Adipose tissue (tissue), 3 donors: ENCODE measurements around the gene KRTAP4-2. TPM values are rescaled to one million over a fixed set of nuclear protein-coding genes. Genes with fewer than 3 reads are reported as not detected.
"Not testable (repeated sequence)": the region's sequence is repeated elsewhere in the genome, so short reads cannot be mapped to it uniquely, and the experiment has no call there.

Source experiments
- H3K27ac ChIP-seq: one replicate; pipeline ENCODE4 v1.5.1; 2013; ENCODE audit warnings: low read depth, low read length
- WGBS, 3 donors: extraction: QIAGEN DNeasy Blood & Tissue Kit; methylation state at CpG; one replicate each; pipeline ENCODE4 v1.1.7; 2013; 5-methylcytosine and 5-hydroxymethylcytosine counted together
- polyA plus RNA-seq, 3 donors: library from polyadenylated mRNA; stranded (reverse); fragments of 200-250 nt; gene quantifications; one replicate each; pipeline ENCODE4 v1.2.3, GENCODE V29; 2013
- donor health status: healthy with polysubstance abuse.
- donor health status: Bipolar disorder and iron deficiency.
- donor health status: healthy.

The KRTAP4-2 gene
- polyA plus RNA-seq, 3 donors: not detected

GRCh38 chr17:41171886-41172285, 6.1 kb downstream of the KRTAP4-2 start:
- WGBS, 3 donors: 67 to 78% (median 73%) methylated on average over 2 of the region's 2 CpGs
- no peak overlapping the region for H3K27ac ChIP-seq

- WGBS, 3 donors: 45 to 84% (median 65%) methylated on average over 1 of the region's 1 CpG
- H3K27ac ChIP-seq: no peak within 1 kb of the TSS
Observed at GRCh38 chr17:41168121-41168520, 9.9 kb downstream of the KRTAP4-2 start, which contains the start of gene KRTAP4-3. KRTAP4-3 (minus strand) TSS chr17:41168221; CDS start chr17:41168172, 49 bp downstream.

GRCh38 chr17:41167561-41167960, 10.5 kb downstream of the KRTAP4-2 start:
- WGBS, 3 donors: 78 to 87% (median 80%) methylated on average over 7 of the region's 7 CpGs
- H3K27ac ChIP-seq: no peak overlapping the region

GRCh38 chr17:41163828-41164227, 14.2 kb downstream of the KRTAP4-2 start:
- WGBS, 3 donors: 69 to 81% (median 74%) methylated on average over 7 of the region's 7 CpGs
- H3K27ac ChIP-seq: no peak overlapping the region

- 80 to 91% (median 89%) methylated on average over 1 of the region's 1 CpG for WGBS, 3 donors
- no peak within 1 kb of the TSS for H3K27ac ChIP-seq
Observed at GRCh38 chr17:41160648-41161047, 17.4 kb downstream of the KRTAP4-2 start, which contains the start of gene KRTAP4-4. KRTAP4-4 (minus strand) TSS chr17:41160748; CDS start chr17:41160691, 57 bp downstream.

- WGBS, 3 donors: 81 to 87% (median 87%) methylated on average over 3 of the region's 3 CpGs
- H3K27ac ChIP-seq: not testable (repeated sequence)
Observed at GRCh38 chr17:41160190-41160589, 17.8 kb downstream of the KRTAP4-2 start.

- no peak overlapping the region for H3K27ac ChIP-seq
- WGBS, 3 donors: 8 to 18% (median 10%) methylated on average over 2 of the region's 2 CpGs
Observed at GRCh38 chr17:41153856-41154255, 24.2 kb downstream of the KRTAP4-2 start.

- no peak overlapping the region for H3K27ac ChIP-seq
- WGBS, 3 donors: 70 to 81% (median 76%) methylated on average over 2 of the region's 2 CpGs
Observed at GRCh38 chr17:41151525-41151924, 26.5 kb downstream of the KRTAP4-2 start.

GRCh38 chr17:41150026-41150425, 28.0 kb downstream of the KRTAP4-2 start:
- WGBS, 3 donors: 80 to 83% (median 83%) methylated on average over 4 of the region's 4 CpGs
- H3K27ac ChIP-seq: no peak overlapping the region

GRCh38 chr17:41149652-41149985, 28.4 kb downstream of the KRTAP4-2 start, which contains the start of gene KRTAP4-5:
KRTAP4-5 (minus strand) TSS chr17:41149825; CDS start chr17:41149767, 58 bp downstream.
- no peak within 1 kb of the TSS for H3K27ac ChIP-seq
- WGBS, 3 donors: 56 to 66% (median 62%) methylated on average over 2 of the region's 2 CpGs

GRCh38 chr17:41148971-41149651, 28.9 kb downstream of the KRTAP4-2 start:
- not testable (repeated sequence) for H3K27ac ChIP-seq
- whole genome bisulfite sequencing, 3 donors: 62 to 80% (median 78%) methylated on average over 10 of the region's 10 CpGs

- no peak overlapping the region for H3K27ac ChIP-seq
- 85 to 94% (median 93%) methylated on average over 2 of the region's 2 CpGs for WGBS, 3 donors
Observed at GRCh38 chr17:41147531-41148204, 30.4 kb downstream of the KRTAP4-2 start.

GRCh38 chr17:41145261-41145660, 32.8 kb downstream of the KRTAP4-2 start:
- H3K27ac ChIP-seq: no peak overlapping the region
- 76 to 90% (median 86%) methylated on average over 2 of the region's 2 CpGs for WGBS, 3 donors

- WGBS, 3 donors: 80 to 86% (median 85%) methylated on average over 1 of the region's 1 CpG
- no peak overlapping the region for H3K27ac ChIP-seq
Observed at GRCh38 chr17:41144846-41145245, 33.2 kb downstream of the KRTAP4-2 start.

GRCh38 chr17:41141361-41141760, 36.7 kb downstream of the KRTAP4-2 start:
- no peak overlapping the region for H3K27ac ChIP-seq

- no peak within 1 kb of the TSS for H3K27ac ChIP-seq
- 80 to 88% (median 83%) methylated on average over 6 of the region's 6 CpGs for WGBS, 3 donors
Observed at GRCh38 chr17:41140360-41141131, 37.5 kb downstream of the KRTAP4-2 start, which contains the start of gene KRTAP4-6. KRTAP4-6 (minus strand) TSS chr17:41140544; CDS start chr17:41140487, 57 bp downstream.

- H3K27ac ChIP-seq: not testable (repeated sequence)
- 87 to 92% (median 89%) methylated on average over 12 of the region's 12 CpGs for WGBS, 3 donors
Observed at GRCh38 chr17:41139865-41140264, 38.2 kb downstream of the KRTAP4-2 start.

- no peak overlapping the region for H3K27ac ChIP-seq
- 52 to 59% (median 56%) methylated on average over 2 of the region's 2 CpGs for WGBS, 3 donors
Observed at GRCh38 chr17:41133880-41134735, 43.9 kb downstream of the KRTAP4-2 start.
